Neutrophil (primary cell): ENCODE results near the gene SH3BP5.

ENCODE experiments used
- H3K27ac ChIP-seq: fragments of 200-600 bp; sonication (generic); 2 replicates; pipeline ENCODE4 v1.5.1; 2016; ENCODE audit warnings: mild to moderate bottlenecking, moderate library complexity
- H3K27me3 ChIP-seq: fragments of 200-600 bp; sonication (generic); 2 replicates; pipeline ENCODE4 v1.6.0; 2016; ENCODE audit warnings: mild to moderate bottlenecking
- H3K36me3 ChIP-seq: fragments of 200-600 bp; sonication (generic); 2 replicates; pipeline ENCODE4 v1.5.1; 2017
- H3K4me1 ChIP-seq, 2 experiments: fragments of 200-600 bp in 1 of 2; sonication (generic) in 1 of 2; 1 replicate in 1 of 2; 2 replicates in 1 of 2; pipeline versions ENCODE4 v1.5.1 to v1.6.1; 2013 to 2016; ENCODE audit warnings: low read depth in 1 of 2, low read length in 1 of 2, mild to moderate bottlenecking in 1 of 2, moderate library complexity in 1 of 2; ENCODE audit not compliant: control insufficient read depth in 1 of 2, insufficient read depth in 1 of 2
- H3K4me3 ChIP-seq, 2 experiments: fragments of 200-600 bp in 1 of 2; sonication (generic) in 1 of 2; 1 replicate in 1 of 2; 2 replicates in 1 of 2; pipeline ENCODE4 v1.5.1; 2013 to 2016; ENCODE audit warnings: low read depth in 1 of 2, low read length in 1 of 2, mild to moderate bottlenecking in 1 of 2, moderate library complexity in 1 of 2
- H3K9me3 ChIP-seq: fragments of 200-600 bp; sonication (generic); 2 replicates; pipeline ENCODE4 v1.5.1; 2016
- TF ChIP-seq, protein P1 (sequence below): fragments of 200-600 bp; sonication (generic); IDR thresholded peaks from 2 replicates; pipeline ENCODE4 v1.5.1; 2016; ENCODE audit warnings: antibody characterized with exemption

The SH3BP5 gene

DNA sequence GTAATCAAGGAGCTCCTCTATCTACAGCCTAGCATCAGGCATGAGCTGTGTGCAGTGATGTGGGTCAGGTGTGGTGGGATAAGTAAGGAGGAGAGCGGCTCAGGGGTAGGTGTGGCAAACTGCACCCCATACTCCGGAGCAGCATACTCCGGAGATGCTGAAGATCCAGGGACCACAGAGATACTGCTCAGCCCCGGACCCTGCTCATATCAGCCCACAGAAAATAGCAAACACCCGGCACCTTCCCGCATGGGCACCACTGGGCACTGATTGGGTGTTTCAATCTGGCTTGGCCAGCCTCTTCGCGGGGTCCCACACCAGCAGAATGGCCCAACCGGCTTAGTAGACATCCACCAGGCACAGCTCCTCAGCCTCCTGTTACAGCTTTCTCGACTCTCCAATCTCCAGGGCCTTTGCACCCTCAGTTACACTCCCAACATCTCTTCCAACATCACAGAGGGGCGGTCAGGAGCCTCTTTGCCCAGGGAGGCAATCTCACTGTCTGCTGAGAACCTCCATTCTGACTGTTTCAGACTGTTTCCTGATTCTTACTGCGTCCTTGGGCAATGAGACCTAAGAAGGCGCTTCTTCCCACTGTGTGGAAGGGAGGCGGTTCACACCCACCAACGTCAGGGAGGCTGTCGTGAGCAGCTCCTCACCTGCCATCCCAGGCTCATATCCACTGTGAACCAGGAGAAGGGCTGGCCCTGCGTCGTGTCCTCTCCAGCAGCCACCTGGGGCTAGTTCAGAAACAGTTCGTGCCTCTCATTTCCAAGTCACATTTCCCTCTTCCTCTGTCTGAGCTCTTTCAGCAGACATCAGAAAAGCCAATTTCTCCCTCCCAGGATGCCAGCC lies 66.5 kb downstream of the SH3BP5 start:
- Histone ChIP-seq H3K36me3 (peaks cover 56% of the 10 kb centered on the region), H3K27me3 (no peaks in the 10 kb centered on the region), H3K27ac (peak overlapping the region; percentile 13), H3K4me1 (peaks cover 31 to 39% of the 10 kb centered on the region in 2 experiments), H3K4me3 (no peak overlapping the region), H3K9me3 (no peaks in the 10 kb centered on the region)
- TF ChIP-seq, protein P1, sequence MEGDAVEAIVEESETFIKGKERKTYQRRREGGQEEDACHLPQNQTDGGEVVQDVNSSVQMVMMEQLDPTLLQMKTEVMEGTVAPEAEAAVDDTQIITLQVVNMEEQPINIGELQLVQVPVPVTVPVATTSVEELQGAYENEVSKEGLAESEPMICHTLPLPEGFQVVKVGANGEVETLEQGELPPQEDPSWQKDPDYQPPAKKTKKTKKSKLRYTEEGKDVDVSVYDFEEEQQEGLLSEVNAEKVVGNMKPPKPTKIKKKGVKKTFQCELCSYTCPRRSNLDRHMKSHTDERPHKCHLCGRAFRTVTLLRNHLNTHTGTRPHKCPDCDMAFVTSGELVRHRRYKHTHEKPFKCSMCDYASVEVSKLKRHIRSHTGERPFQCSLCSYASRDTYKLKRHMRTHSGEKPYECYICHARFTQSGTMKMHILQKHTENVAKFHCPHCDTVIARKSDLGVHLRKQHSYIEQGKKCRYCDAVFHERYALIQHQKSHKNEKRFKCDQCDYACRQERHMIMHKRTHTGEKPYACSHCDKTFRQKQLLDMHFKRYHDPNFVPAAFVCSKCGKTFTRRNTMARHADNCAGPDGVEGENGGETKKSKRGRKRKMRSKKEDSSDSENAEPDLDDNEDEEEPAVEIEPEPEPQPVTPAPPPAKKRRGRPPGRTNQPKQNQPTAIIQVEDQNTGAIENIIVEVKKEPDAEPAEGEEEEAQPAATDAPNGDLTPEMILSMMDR, result no peak

GRCh38 chr3:15264486-15264885 lies 67.9 kb downstream of the SH3BP5 start:
- no peak overlapping the region for H3K27ac ChIP-seq
- no peaks in the 10 kb centered on the region for H3K9me3 ChIP-seq
- no peaks in the 10 kb centered on the region for H3K27me3 ChIP-seq
- TF ChIP-seq, protein P1, result no peak
- peaks cover 70% of the 10 kb centered on the region for H3K36me3 ChIP-seq
- peaks cover 17 to 25% of the 10 kb centered on the region in 2 experiments for H3K4me1 ChIP-seq
- no peak overlapping the region for H3K4me3 ChIP-seq

GRCh38 chr3:15263926-15264325 lies 68.5 kb downstream of the SH3BP5 start:
- TF ChIP-seq, protein P1, result no peak
- H3K9me3 ChIP-seq, result no peaks in the 10 kb centered on the region
- no peak overlapping the region for H3K27ac ChIP-seq
- H3K27me3 ChIP-seq, result no peaks in the 10 kb centered on the region
- H3K4me3 ChIP-seq, result no peak overlapping the region
- peaks cover 72% of the 10 kb centered on the region for H3K36me3 ChIP-seq
- peaks cover 12 to 19% of the 10 kb centered on the region in 2 experiments for H3K4me1 ChIP-seq

DNA sequence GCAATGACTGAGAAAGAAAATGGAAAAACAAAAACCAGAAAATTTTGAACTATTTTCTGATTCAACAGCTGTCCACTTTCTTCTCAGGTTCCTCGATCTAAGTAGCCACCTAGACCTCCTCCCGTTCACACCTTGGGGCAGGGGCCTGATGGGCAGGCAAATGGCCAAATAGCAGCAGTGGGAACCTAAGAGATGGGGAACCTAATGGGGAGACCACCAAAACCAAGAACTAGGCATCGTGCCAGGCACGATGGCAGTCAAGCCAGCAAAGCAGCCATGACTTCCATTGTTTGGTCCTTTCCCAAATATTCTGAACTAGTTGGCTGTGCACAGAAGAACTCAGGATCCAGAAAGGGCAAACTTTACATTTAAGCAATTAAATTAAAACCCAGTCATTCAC lies 69.3 kb downstream of the SH3BP5 start:
- Histone ChIP-seq H3K36me3 (peaks cover 72% of the 10 kb centered on the region), H3K4me3 (no peak overlapping the region), H3K27ac (no peak overlapping the region), H3K9me3 (no peaks in the 10 kb centered on the region), H3K4me1 (peaks cover 4 to 11% of the 10 kb centered on the region in 2 experiments), H3K27me3 (no peaks in the 10 kb centered on the region)
- TF ChIP-seq, protein P1, result no peak

DNA sequence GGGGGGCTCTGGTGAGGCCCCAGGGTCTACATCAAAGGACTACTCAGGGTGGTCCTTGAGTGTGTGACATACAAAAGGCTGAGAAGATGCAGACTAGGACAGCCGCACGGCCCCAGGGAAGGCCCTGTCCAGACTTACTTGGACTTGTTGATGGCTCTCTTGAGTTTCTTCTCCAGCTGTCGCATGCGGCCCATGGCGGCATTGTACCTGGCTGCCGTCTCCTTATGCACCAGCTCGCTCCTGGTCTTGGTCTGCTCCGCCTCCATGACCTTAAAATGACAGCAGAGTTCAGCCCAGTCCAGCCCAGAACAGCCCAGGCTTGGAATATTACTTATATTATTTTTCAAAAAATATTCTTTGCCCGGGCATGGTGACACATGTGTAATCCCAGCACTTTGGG lies 70.4 kb downstream of the SH3BP5 start:
- Histone ChIP-seq H3K36me3 (peaks cover 80% of the 10 kb centered on the region), H3K9me3 (no peaks in the 10 kb centered on the region), H3K4me3 (no peak overlapping the region), H3K4me1 (peaks cover 0 to 4% of the 10 kb centered on the region in 2 experiments), H3K27me3 (no peaks in the 10 kb centered on the region), H3K27ac (no peak overlapping the region)
- TF ChIP-seq, protein P1, result no peak
